IPS-18a (cell line): ENCODE results near the gene IKZF1.

Experiments
- H3K27ac ChIP-seq: one replicate; pipeline ENCODE4 v1.5.1; 2013; ENCODE audit warnings: low read length
- H3K27me3 ChIP-seq: one replicate; pipeline ENCODE4 v1.6.1; 2013; ENCODE audit warnings: mild to moderate bottlenecking, low read length; ENCODE audit not compliant: control insufficient read depth, insufficient read depth
- H3K36me3 ChIP-seq: one replicate; pipeline ENCODE4 v1.6.1; 2013; ENCODE audit warnings: low read depth, low read length; ENCODE audit not compliant: control insufficient read depth
- H3K4me1 ChIP-seq: one replicate; pipeline ENCODE4 v1.6.1; 2013; ENCODE audit warnings: low read depth, low read length; ENCODE audit not compliant: control insufficient read depth
- H3K4me3 ChIP-seq: one replicate; pipeline ENCODE4 v1.5.1; 2013; ENCODE audit warnings: low read length
- H3K9ac ChIP-seq: one replicate; pipeline ENCODE4 v1.6.1; 2013; ENCODE audit warnings: mild to moderate bottlenecking, low read length, moderate library complexity
- H3K9me3 ChIP-seq: one replicate; pipeline ENCODE4 v1.6.1; 2013; ENCODE audit warnings: low read depth, low read length; ENCODE audit not compliant: control insufficient read depth

Gene IKZF1

DNA sequence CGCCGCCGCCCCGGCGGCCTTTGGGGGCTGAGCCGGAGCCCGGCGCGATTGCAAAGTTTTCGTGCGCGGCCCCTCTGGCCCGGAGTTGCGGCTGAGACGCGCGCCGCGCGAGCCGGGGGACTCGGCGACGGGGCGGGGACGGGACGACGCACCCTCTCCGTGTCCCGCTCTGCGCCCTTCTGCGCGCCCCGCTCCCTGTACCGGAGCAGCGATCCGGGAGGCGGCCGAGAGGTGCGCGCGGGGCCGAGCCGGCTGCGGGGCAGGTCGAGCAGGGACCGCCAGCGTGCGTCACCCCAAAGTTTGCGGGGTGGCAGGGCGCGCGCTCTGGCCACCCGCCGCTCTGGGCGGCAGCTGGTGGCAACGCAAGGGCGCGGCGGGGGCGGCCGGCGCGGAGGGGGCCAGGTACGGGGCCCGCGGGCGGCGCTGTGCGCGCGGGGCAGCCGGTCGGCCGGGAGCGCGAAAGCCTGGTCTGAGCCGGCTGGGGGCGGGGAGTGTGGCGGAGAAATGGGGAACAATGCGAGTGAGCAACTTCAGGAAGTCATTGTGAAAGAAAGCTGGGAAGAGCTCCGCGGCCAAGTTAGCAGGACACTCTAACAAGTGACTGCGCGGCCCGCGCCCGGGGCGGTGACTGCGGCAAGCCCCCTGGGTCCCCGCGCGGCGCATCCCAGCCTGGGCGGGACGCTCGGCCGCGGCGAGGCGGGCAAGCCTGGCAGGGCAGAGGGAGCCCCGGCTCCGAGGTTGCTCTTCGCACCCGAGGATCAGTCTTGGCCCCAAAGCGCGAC is at the start of gene IKZF1:
Gene IKZF1, plus strand, starts transcription at position 588 of the 782 bp plus-strand sequence. CDS start 14,346 bp downstream, outside the sequence.
- no peaks in the 10 kb centered on the region for H3K36me3 ChIP-seq
- H3K9ac ChIP-seq: no peak within 1 kb of the TSS
- no peak within 1 kb of the TSS for H3K27ac ChIP-seq
- peaks cover 61% of the 10 kb centered on the region for H3K27me3 ChIP-seq
- H3K4me3 ChIP-seq: peak within 1 kb of the TSS; percentile 63
- peaks cover 17% of the 10 kb centered on the region for H3K4me1 ChIP-seq
- no peaks in the 10 kb centered on the region for H3K9me3 ChIP-seq

DNA sequence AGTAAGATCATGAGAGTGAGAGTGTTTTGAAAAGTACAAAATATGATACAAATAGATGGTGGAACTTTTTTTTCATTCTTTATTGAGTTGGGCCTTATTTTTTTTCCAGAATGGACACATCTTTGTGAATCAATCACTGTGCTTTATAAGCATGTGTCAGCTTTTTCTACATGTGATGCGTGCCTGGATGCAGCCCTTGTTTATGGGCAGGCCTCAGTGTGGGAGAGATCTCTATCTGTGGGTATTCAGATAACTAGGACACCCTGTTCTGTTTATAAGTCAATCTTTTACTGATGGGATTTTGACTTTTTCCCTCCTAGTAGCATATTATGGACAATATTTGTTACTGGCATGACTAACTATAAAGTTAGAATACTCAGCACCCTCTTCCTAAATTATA is 42.9 kb upstream of the IKZF1 start:
- no peak overlapping the region for H3K27ac ChIP-seq
- H3K4me3 ChIP-seq: no peak overlapping the region
- H3K9ac ChIP-seq: no peak overlapping the region
- no peaks in the 10 kb centered on the region for H3K27me3 ChIP-seq
- H3K4me1 ChIP-seq: no peaks in the 10 kb centered on the region
- no peaks in the 10 kb centered on the region for H3K36me3 ChIP-seq
- no peaks in the 10 kb centered on the region for H3K9me3 ChIP-seq

DNA sequence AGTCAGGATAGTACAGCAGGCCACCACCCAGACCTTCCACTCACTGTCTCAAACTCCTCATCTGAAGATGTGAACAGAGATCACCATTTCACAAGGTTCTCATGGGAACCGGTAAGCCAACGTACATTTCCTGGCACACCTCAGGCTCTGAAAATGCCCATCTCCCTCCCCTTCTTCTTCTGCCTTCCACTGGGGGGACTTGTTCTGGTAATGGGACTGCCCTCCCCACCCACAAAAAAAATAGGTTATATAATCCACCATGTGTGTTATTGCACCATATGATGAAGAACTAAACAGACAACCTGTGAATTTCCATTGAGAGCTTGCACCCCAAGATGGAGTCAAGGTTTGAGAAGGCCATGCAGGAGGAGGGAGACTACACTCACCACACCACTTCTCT is 42.1 kb upstream of the IKZF1 start:
- no peaks in the 10 kb centered on the region for H3K4me1 ChIP-seq
- no peak overlapping the region for H3K27ac ChIP-seq
- no peaks in the 10 kb centered on the region for H3K9me3 ChIP-seq
- no peaks in the 10 kb centered on the region for H3K36me3 ChIP-seq
- H3K4me3 ChIP-seq: no peak overlapping the region
- H3K27me3 ChIP-seq: no peaks in the 10 kb centered on the region
- H3K9ac ChIP-seq: no peak overlapping the region

DNA sequence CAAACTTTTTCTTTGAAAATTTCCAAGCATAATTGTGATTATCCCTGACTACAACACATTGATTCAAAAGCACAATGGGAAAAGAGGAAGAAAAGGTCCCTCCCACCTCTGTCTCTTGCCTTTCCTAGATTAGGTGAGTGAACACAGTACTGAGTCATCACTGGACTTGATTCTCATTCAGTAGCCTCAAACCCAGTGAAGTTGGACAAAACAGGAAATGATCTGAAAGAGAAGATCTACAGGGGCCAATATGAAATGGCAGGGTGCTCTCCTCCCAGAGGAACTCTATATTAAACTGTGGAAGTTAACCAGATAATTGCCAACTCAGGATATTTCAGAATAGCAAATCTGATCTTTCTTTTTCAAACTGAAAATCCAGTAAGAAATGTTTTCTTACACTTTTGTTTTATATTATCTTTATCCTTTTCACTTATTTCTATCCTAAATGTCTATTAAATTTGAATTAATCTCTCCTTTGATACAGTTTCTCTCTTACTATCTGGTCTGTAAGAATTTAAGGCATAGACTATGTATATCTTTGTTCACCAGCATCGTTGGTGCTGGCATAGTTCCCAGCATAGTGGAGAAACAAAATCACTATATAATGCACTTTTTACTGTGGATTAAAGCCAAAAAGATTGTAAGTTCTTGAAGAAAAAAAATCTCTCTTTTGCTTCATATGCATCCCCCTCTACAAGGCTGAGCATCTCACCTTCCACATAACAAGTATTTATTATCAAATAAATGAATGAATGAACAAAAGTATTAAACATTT is 41.4 kb upstream of the IKZF1 start:
- no peaks in the 10 kb centered on the region for H3K4me1 ChIP-seq
- no peak overlapping the region for H3K27ac ChIP-seq
- H3K36me3 ChIP-seq: no peaks in the 10 kb centered on the region
- H3K9me3 ChIP-seq: no peaks in the 10 kb centered on the region
- H3K4me3 ChIP-seq: no peak overlapping the region
- H3K9ac ChIP-seq: no peak overlapping the region
- no peaks in the 10 kb centered on the region for H3K27me3 ChIP-seq

DNA sequence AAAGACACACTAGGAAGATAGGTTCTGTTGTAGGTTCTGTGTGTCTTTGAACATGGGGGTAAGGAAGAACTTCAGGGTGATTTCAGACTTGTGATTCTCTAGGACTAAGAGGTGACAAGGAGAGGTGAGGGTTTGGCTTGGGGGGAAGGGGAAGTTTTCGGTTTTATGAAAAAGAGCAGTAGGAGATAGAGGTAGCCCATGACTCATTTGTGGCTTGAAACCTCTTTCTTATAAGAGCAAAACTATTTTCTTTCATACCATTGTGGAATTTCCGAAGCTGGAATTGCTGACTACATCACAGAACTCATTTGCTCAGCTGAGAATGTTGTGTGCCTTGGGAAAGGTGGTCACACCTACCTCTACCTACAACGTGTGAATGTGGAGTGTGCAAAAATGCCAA is 39.6 kb upstream of the IKZF1 start:
- Histone ChIP-seq H3K9me3 (no peaks in the 10 kb centered on the region), H3K27me3 (no peaks in the 10 kb centered on the region), H3K36me3 (no peaks in the 10 kb centered on the region), H3K9ac (no peak overlapping the region), H3K4me1 (no peaks in the 10 kb centered on the region), H3K27ac (no peak overlapping the region), H3K4me3 (no peak overlapping the region)

DNA sequence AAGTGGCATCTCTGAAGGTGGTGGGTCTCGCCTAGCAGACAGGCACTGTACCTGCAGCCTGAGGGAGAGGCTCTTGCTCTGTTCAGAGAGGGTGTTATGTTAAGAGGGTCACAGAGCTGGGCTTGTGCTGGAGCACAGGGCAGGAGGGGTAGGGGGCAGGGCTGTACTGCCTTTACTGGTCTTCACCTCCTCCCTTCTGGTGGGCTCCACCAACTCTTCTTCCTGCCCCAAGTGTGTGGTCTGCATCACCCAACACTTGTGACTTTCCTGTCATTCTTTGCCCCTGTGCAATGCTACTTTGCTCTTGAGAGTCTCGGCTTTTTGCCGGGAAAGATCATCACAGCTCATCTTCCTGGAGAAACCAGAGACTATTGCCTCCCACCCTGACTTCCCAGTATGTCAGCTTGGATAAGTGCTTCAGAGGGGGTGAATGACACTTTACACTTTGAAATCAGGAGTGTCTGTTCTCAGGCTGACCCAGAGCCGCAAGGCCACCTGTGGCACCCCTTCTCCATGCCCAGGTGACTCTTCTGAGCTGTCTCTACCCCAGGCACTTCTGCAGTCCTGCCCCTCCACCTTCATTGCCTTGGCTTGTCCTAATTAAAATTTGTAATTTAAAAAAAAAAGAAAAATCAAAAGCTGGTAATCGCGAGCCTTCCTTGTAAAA is 38.4 kb upstream of the IKZF1 start:
- no peaks in the 10 kb centered on the region for H3K36me3 ChIP-seq
- no peak overlapping the region for H3K4me3 ChIP-seq
- no peak overlapping the region for H3K9ac ChIP-seq
- H3K9me3 ChIP-seq: no peaks in the 10 kb centered on the region
- H3K27ac ChIP-seq: no peak overlapping the region
- no peaks in the 10 kb centered on the region for H3K27me3 ChIP-seq
- no peaks in the 10 kb centered on the region for H3K4me1 ChIP-seq

DNA sequence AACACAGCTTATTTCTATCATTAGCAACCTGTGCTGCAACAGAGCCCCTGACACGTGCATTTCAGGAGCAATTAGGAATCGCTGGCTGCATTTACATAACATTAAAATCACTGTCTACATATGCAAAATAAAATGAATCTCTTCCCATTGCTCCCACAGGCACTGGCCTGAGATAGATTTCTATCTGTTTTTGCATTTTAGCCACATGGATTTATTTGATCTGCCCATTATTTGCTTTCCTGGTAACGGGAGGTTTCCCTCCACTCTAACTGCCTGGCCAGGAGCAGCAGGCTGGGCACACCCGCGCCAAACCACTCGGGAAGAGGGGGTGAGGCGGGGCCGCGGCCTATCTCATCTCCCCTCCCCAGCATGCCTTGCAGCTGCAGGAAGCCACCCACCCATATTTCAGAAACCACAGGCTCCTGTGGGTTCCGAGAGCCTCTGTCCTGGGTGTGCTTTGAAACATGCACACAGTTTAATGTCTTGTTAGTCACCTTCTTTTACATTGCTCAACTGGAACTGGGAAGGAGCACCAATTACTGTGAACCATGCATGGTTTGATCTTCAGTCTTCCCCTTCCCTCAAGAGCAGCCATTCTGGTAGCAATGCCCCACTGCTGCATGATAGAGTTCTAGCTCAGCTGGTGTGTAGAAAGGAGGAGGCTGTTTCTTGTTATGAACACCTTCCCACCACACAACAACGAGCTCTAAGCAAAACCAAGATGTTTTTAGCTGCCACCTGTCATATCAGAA is 37.7 kb upstream of the IKZF1 start:
- Histone ChIP-seq H3K36me3 (no peaks in the 10 kb centered on the region), H3K27ac (no peak overlapping the region), H3K4me1 (no peaks in the 10 kb centered on the region), H3K9me3 (no peaks in the 10 kb centered on the region), H3K4me3 (no peak overlapping the region), H3K9ac (no peak overlapping the region), H3K27me3 (no peaks in the 10 kb centered on the region)

DNA sequence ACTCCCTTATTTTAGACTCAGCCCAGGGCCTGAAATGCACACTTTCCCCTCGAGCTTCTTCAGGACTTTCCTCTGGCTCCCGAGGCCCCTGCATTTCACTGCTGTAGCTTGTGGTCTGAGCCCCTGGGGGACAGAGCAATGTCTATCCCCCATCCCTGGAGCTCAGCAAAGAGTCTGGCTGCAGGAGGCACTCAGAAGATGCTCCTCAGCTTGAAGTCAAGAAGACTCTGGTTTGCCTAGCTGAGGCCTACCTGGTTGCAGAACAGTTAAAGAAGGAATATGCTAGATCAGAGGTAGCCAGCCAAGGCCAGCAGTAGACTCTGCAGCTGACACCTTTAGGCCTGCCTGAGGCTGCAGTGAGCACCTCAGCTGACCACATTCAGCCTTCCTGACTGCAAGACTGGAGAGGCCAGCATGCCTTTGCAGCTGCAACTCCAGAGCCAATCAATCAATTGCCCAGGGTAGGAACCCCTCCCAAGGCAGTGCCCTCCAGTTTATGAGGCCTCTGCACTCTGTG is 36.9 kb upstream of the IKZF1 start:
- no peak overlapping the region for H3K27ac ChIP-seq
- no peaks in the 10 kb centered on the region for H3K27me3 ChIP-seq
- no peak overlapping the region for H3K9ac ChIP-seq
- H3K9me3 ChIP-seq: no peaks in the 10 kb centered on the region
- H3K36me3 ChIP-seq: no peaks in the 10 kb centered on the region
- H3K4me3 ChIP-seq: no peak overlapping the region
- no peaks in the 10 kb centered on the region for H3K4me1 ChIP-seq

DNA sequence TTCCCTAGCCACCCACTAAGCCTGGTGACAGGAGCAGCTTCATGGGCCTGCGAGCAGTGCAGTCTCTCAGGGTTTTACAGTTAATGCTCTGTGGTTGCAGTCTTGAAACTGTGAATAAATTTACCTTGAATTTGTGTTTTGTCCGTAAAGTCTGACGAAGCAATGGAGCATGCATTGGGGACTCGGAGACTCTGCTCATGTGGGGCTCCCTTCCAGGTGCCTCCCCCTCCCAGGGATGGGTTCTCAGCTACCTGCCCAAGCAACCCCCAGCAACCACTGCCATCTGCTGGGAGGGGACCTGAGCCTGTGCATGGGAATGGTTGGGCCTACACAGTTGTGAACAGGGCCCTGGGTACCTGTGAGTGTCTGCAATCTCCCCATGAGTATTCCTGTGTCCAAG is 36.3 kb upstream of the IKZF1 start:
- H3K4me1 ChIP-seq: no peaks in the 10 kb centered on the region
- H3K4me3 ChIP-seq: no peak overlapping the region
- no peaks in the 10 kb centered on the region for H3K9me3 ChIP-seq
- H3K36me3 ChIP-seq: no peaks in the 10 kb centered on the region
- no peak overlapping the region for H3K27ac ChIP-seq
- H3K9ac ChIP-seq: no peak overlapping the region
- H3K27me3 ChIP-seq: no peaks in the 10 kb centered on the region

DNA sequence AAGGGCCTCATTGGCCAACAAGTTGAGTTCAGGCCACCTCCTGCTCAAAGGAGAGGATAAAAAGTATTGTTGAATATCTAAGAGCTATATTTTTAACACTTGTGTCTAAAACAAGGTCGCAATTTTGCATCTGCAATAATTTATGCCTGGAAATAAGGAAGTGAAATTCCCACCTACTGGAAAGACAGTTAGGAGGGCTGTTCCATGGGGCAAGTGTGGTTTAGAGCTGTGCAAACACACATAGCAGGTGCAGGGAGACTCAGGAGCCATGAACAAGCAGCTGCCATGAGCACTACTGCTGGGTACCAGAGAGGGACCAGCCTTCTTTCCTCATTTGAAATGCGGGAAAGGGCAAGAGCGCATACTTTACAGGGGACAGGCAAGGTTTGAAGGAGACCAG is 35.5 kb upstream of the IKZF1 start:
- Histone ChIP-seq H3K4me3 (no peak overlapping the region), H3K4me1 (no peaks in the 10 kb centered on the region), H3K27ac (no peak overlapping the region)

DNA sequence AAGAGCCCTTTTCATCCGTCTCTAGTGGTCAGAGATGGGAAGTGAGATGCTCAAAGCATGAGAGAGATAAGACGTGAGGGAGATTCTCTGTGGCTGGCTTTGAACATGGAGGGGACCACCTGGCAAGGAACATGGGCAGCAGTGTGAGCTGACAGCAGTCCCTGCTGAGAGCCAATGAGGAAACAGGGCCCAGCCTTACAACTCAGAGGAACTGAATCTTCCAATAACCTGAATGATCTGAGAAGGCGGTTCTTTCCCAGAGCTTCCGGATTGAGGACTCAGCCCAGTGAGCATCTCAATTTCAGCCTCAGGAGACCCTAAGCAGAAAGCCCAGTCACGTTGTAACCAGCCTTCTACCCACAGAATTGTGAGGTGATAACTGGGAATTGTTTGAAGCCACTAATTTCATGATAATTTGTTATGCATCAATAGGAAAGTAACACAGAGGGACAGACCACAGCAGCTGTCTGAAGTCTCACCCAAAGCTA is 33.9 kb upstream of the IKZF1 start:
- Histone ChIP-seq H3K4me3 (no peak overlapping the region), H3K4me1 (no peaks in the 10 kb centered on the region), H3K9me3 (no peaks in the 10 kb centered on the region), H3K27me3 (no peaks in the 10 kb centered on the region), H3K27ac (no peak overlapping the region), H3K36me3 (no peaks in the 10 kb centered on the region), H3K9ac (no peak overlapping the region)

More for the DNA sequence above, 35.5 kb upstream of the IKZF1 start:
- Histone ChIP-seq H3K27me3 (no peaks in the 10 kb centered on the region), H3K9ac (no peak overlapping the region), H3K36me3 (no peaks in the 10 kb centered on the region), H3K9me3 (no peaks in the 10 kb centered on the region)
